Measurements from ENCODE around the gene PARVB.
A peak's percentile ranks its signal among the peaks of the same experiment; 100 is the strongest.
"Not testable (repeated sequence)": the region's sequence is repeated elsewhere in the genome, so short reads cannot be mapped to it uniquely, and the experiment has no call there.

The PARVB gene

GRCh38 chr22:44002997-44003396, 21.1 kb upstream of the PARVB start:
- no peak overlapping the region for H3K4me3 ChIP-seq (replicated peaks; ENCODE audit: low read depth, low read length)
- no peak for TF ChIP-seq CTCF (IDR thresholded peaks at IDR 0.05; ENCODE audit: low read length, missing control alignments)
- no peak for DNase-seq (ENCODE audit: low read depth)

- H3K4me3 ChIP-seq (replicated peaks; ENCODE audit: low read depth, low read length), result no peak overlapping the region
- no peak for DNase-seq (ENCODE audit: low read depth)
These were observed 20.5 kb upstream of the PARVB start for GRCh38 chr22:44003405-44004103.

GRCh38 chr22:44004104-44004460, 20.0 kb upstream of the PARVB start:
- DNase-seq (ENCODE audit: low read depth), result no peak
- no peak for TF ChIP-seq CTCF (IDR thresholded peaks at IDR 0.05; ENCODE audit: low read length, missing control alignments)

More at GRCh38 chr22:44003405-44004103, 20.5 kb upstream of the PARVB start:
- TF ChIP-seq CTCF (IDR thresholded peaks at IDR 0.05; ENCODE audit: low read length, missing control alignments), result peak; percentile 29

GRCh38 chr22:44005524-44005923, 18.6 kb upstream of the PARVB start:
- no peak overlapping the region for H3K4me3 ChIP-seq (replicated peaks; ENCODE audit: low read depth, low read length)
- TF ChIP-seq CTCF (IDR thresholded peaks at IDR 0.05; ENCODE audit: low read length, missing control alignments), result no peak
- DNase-seq (ENCODE audit: low read depth), result no peak

More at GRCh38 chr22:44004104-44004460, 20.0 kb upstream of the PARVB start:
- no peak overlapping the region for H3K4me3 ChIP-seq (replicated peaks; ENCODE audit: low read depth, low read length)

GRCh38 chr22:44012162-44012561, 11.9 kb upstream of the PARVB start:
- no peak for DNase-seq (ENCODE audit: low read depth)
- TF ChIP-seq CTCF (IDR thresholded peaks at IDR 0.05; ENCODE audit: low read length, missing control alignments), result no peak
- no peak overlapping the region for H3K4me3 ChIP-seq (replicated peaks; ENCODE audit: low read depth, low read length)

- H3K4me3 ChIP-seq (replicated peaks; ENCODE audit: low read depth, low read length), result no peak overlapping the region
- TF ChIP-seq CTCF (IDR thresholded peaks at IDR 0.05; ENCODE audit: low read length, missing control alignments), result no peak
- no peak for DNase-seq (ENCODE audit: low read depth)
These were observed 11.5 kb upstream of the PARVB start for GRCh38 chr22:44012591-44012990.

- DNase-seq (ENCODE audit: low read depth), result no peak
These were observed 9.9 kb upstream of the PARVB start for GRCh38 chr22:44014241-44014640.

GRCh38 chr22:44016586-44016985, 7.5 kb upstream of the PARVB start:
- not testable (repeated sequence) for H3K4me3 ChIP-seq (replicated peaks; ENCODE audit: low read depth, low read length); DNase-seq (ENCODE audit: low read depth)

More at GRCh38 chr22:44014241-44014640, 9.9 kb upstream of the PARVB start:
- TF ChIP-seq CTCF (IDR thresholded peaks at IDR 0.05; ENCODE audit: low read length, missing control alignments), result no peak
- H3K4me3 ChIP-seq (replicated peaks; ENCODE audit: low read depth, low read length), result no peak overlapping the region

All from fibroblast of pulmonary artery (primary cell).